Endothelial cell of umbilical vein (primary cell): ENCODE measurements around the gene CTNS.

ENCODE experiments used
- EZH2 ChIP-seq: IDR thresholded peaks from 2 replicates; pipeline ENCODE4 v1.6.1; 2012; ENCODE audit warnings: borderline replicate concordance, low read depth, mild to moderate bottlenecking, moderate library complexity, low read length, inconsistent platforms; ENCODE audit not compliant: severe bottlenecking
- FOS ChIP-seq: IDR thresholded peaks from 2 replicates; pipeline ENCODE4 v1.6.1; 2011; ENCODE audit warnings: mild to moderate bottlenecking, low read length, moderate library complexity, borderline replicate concordance; ENCODE audit not compliant: insufficient read depth
- JUN ChIP-seq: IDR thresholded peaks from 2 replicates; pipeline ENCODE4 v1.6.1; 2011; ENCODE audit warnings: borderline replicate concordance, low read depth; ENCODE audit not compliant: insufficient read length, insufficient read depth
- MYC ChIP-seq: IDR thresholded peaks from one replicate; pipeline ENCODE4 v1.6.1; 2011; ENCODE audit warnings: mild to moderate bottlenecking, low read depth, low read length
- POLR2AphosphoS5 ChIP-seq: IDR thresholded peaks from 2 replicates; pipeline ENCODE4 v1.6.1; 2012; ENCODE audit warnings: low read depth, mild to moderate bottlenecking, control low read depth, low read length, moderate library complexity; ENCODE audit not compliant: insufficient read depth
- TF ChIP-seq, protein P1 (sequence below), 2 donors: IDR thresholded peaks; 1 replicate in 1 of 2; 2 replicates in 1 of 2; pipeline ENCODE4 v1.5.1; 2011; ENCODE audit warnings: low read length in 2 of 2, mild to moderate bottlenecking in 2 of 2, moderate library complexity in 2 of 2, control low read depth in 1 of 2, inconsistent platforms in 1 of 2, low read depth in 1 of 2; ENCODE audit not compliant: insufficient read depth in 1 of 2; ENCODE audit errors: extremely low read depth in 1 of 2
- TF ChIP-seq, protein P2 (sequence below): IDR thresholded peaks from 2 replicates; pipeline ENCODE4 v1.6.1; 2011; ENCODE audit not compliant: insufficient read depth, insufficient read length

DNA sequence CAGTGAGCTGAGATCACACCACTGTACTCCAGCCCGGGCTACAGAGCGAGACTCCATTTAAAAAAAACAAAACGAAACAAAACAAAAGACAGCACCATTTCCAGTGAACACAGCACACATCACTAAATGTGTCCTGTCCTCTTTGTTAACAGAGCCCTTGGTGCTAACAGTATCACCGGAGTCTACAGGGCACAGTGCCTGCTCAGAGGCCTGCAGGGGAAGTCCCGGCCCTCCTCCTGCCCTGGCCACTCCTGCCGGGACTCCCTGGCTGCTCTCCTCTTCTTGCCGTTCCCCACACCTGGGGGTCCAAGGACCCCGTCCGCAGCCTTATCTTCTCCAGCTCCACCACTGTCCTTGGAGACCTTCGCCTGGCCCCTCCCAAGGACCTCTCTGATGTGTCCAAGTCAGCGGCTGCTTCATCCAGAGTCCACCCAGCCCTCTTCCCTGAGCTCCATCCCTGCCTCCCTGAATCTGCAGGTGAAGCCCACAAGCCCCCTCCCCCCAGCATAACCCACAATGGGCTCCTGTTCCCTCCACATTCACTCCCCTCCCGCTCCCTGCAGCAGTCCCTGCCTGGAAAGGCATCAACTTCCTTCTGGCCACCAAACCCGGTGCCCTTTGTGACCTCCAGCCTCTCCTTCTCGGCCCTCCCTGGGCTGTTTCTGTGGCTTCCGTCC lies 35.9 kb upstream of the CTNS start:
- TF ChIP-seq, protein P1, sequence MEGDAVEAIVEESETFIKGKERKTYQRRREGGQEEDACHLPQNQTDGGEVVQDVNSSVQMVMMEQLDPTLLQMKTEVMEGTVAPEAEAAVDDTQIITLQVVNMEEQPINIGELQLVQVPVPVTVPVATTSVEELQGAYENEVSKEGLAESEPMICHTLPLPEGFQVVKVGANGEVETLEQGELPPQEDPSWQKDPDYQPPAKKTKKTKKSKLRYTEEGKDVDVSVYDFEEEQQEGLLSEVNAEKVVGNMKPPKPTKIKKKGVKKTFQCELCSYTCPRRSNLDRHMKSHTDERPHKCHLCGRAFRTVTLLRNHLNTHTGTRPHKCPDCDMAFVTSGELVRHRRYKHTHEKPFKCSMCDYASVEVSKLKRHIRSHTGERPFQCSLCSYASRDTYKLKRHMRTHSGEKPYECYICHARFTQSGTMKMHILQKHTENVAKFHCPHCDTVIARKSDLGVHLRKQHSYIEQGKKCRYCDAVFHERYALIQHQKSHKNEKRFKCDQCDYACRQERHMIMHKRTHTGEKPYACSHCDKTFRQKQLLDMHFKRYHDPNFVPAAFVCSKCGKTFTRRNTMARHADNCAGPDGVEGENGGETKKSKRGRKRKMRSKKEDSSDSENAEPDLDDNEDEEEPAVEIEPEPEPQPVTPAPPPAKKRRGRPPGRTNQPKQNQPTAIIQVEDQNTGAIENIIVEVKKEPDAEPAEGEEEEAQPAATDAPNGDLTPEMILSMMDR (IDR thresholded peaks at IDR 0.05; ENCODE audit: extremely low read depth in 1 of 2, insufficient read depth in 1 of 2, low read depth in 1 of 2, low read length in 2 of 2), result no peak
- no peak for TF ChIP-seq MYC
- TF ChIP-seq EZH2, result no peak
- TF ChIP-seq POLR2AphosphoS5, result no peak
- no peak for TF ChIP-seq FOS
- no peak for TF ChIP-seq JUN
- TF ChIP-seq, protein P2, sequence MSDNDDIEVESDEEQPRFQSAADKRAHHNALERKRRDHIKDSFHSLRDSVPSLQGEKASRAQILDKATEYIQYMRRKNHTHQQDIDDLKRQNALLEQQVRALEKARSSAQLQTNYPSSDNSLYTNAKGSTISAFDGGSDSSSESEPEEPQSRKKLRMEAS, result no peak
